ENCODE data around the gene MATR3.

MATR3 gene

GRCh38 chr5:139273322-139273571 lies 20.3 kb upstream of the MATR3 start:
- DNase-seq, result no peak

GRCh38 chr5:139273572-139274289 lies 19.8 kb upstream of the MATR3 start:
- peak; percentile 14 for DNase-seq

- no peak for DNase-seq
Measured at GRCh38 chr5:139275536-139275935, 18.0 kb upstream of the MATR3 start.

- DNase-seq, result no peak
Measured at GRCh38 chr5:139275956-139276355, 17.6 kb upstream of the MATR3 start.

- no peak for DNase-seq
Measured at GRCh38 chr5:139276426-139276825, 17.1 kb upstream of the MATR3 start.

GRCh38 chr5:139277171-139277570 lies 16.4 kb upstream of the MATR3 start:
- DNase-seq, result no peak

- DNase-seq, result no peak
Measured at GRCh38 chr5:139278540-139279274, 14.8 kb upstream of the MATR3 start.

- no peak for DNase-seq
Measured at GRCh38 chr5:139282197-139282557, 11.4 kb upstream of the MATR3 start.

GRCh38 chr5:139283252-139284166 lies 10.0 kb upstream of the MATR3 start:
- no peak for DNase-seq

GRCh38 chr5:139284295-139284694 lies 9.2 kb upstream of the MATR3 start:
- DNase-seq, result no peak

- DNase-seq, result no peak
Measured at GRCh38 chr5:139285651-139286392, 7.7 kb upstream of the MATR3 start.

GRCh38 chr5:139287890-139288635 lies 5.5 kb upstream of the MATR3 start:
- DNase-seq, result no peak

- DNase-seq, result no peak
Measured at GRCh38 chr5:139291051-139291450, 2.5 kb upstream of the MATR3 start.

GRCh38 chr5:139293202-139293506 lies 386 bp upstream of the MATR3 start:
- DNase-seq, result no peak

- DNase-seq, result peak; percentile 8
Measured at GRCh38 chr5:139294374-139295165, 1.0 kb downstream of the MATR3 start.

- DNase-seq, result no peak
Measured at GRCh38 chr5:139295346-139296057, 2.0 kb downstream of the MATR3 start.

GRCh38 chr5:139296198-139296597 lies 2.7 kb downstream of the MATR3 start:
- no peak for DNase-seq

GRCh38 chr5:139296862-139297326 lies 3.4 kb downstream of the MATR3 start:
- DNase-seq, result no peak

GRCh38 chr5:139297439-139298133 lies 4.0 kb downstream of the MATR3 start:
- no peak for DNase-seq

- no peak for DNase-seq
Measured at GRCh38 chr5:139298242-139298641, 4.7 kb downstream of the MATR3 start.
